Memory B cell (primary cell): Measurements from ENCODE around the gene BORCS5.

ENCODE experiments used
- ATAC-seq: fragments of 150-1000 bp; cut with Tn5 transposase; 2 replicates; pipeline ENCODE4 v1.10.0; 2021; ENCODE audit warnings: low read depth, mild to moderate bottlenecking, moderate library complexity
- DNase-seq, 2 donors: peaks; one replicate each; pipeline ENCODE4 v3.0.0; 2022; ENCODE audit warnings: low spot score in 2 of 2
- H3K27ac Mint-ChIP-seq: one replicate; pipeline ENCODE4 v1.8.0; 2022; ENCODE audit warnings: mild to moderate bottlenecking, moderate library complexity, mixed read lengths
- H3K27me3 Mint-ChIP-seq: one replicate; pipeline ENCODE4 v1.8.0; 2022; ENCODE audit warnings: mixed read lengths
- H3K36me3 Mint-ChIP-seq: one replicate; pipeline ENCODE4 v1.8.0; 2022; ENCODE audit warnings: mild to moderate bottlenecking, mixed read lengths
- H3K4me1 Mint-ChIP-seq: one replicate; pipeline ENCODE4 v1.8.0; 2022; ENCODE audit warnings: mixed read lengths
- H3K4me3 Mint-ChIP-seq: one replicate; pipeline ENCODE4 v1.8.0; 2022; ENCODE audit warnings: mild to moderate bottlenecking, moderate library complexity, mixed read lengths
- H3K9me3 Mint-ChIP-seq: one replicate; pipeline ENCODE4 v1.8.0; 2022; ENCODE audit warnings: mixed read lengths

BORCS5 gene

DNA sequence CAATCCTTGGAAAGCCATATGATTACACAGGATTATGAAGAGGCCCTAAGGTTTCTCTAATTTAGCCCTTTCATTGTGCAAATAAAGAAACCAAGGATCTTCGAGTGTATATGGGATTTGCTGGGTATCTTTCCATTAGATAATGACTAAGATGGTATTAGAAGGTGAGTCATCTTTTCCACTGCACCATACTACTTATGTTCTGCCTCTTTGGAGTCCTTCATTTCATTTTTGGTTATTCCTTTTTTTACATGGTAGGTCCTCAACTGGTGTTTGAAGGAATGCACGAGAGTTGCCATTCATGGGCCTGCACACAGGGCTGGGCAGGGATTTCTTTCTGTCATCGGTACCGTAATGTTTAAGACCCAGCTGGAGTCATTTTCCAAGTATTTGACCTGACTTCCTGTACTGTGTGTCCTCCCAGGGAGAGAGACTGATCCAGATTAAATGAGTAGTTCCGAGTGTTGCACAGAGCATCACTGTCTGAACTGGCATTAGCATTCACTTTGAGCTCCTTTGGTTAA lies 85.7 kb downstream of the BORCS5 start:
- H3K9me3 Mint-ChIP-seq: no peaks in the 10 kb centered on the region
- ATAC-seq: no peak
- no peaks in the 10 kb centered on the region for H3K27me3 Mint-ChIP-seq
- no peak overlapping the region for H3K4me3 Mint-ChIP-seq
- H3K27ac Mint-ChIP-seq: no peak overlapping the region
- peaks cover 13% of the 10 kb centered on the region for H3K36me3 Mint-ChIP-seq
- peaks cover 6% of the 10 kb centered on the region for H3K4me1 Mint-ChIP-seq
- DNase-seq: no peak

DNA sequence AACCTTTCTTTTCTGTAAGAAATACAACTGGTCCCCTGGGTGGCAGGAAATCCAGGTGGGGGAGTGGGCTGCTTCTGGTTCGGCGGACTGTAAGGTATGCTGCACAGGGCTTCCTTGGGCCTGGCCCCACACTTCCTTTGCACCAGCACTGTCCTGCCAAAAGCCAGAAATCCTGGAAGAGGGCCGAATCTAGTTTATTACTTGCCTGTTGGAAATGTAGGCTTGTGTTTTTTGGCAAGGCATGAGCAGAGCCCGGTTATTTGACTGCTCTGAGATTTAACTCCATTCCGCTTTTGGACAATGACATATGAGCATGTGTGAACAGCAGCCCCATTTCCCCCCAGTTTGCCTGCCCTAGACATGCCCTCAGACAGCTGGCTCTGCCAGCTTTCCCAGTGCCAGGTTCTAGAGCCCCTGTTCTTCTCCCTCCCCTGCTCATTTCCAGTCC lies 86.6 kb downstream of the BORCS5 start:
- Mint-ChIP-seq H3K9me3 (no peaks in the 10 kb centered on the region), H3K4me3 (no peak overlapping the region), H3K36me3 (peaks cover 11% of the 10 kb centered on the region), H3K27ac (no peak overlapping the region), H3K27me3 (no peaks in the 10 kb centered on the region), H3K4me1 (peaks cover 6% of the 10 kb centered on the region)
- DNase-seq (no peak), ATAC-seq (no peak)

DNA sequence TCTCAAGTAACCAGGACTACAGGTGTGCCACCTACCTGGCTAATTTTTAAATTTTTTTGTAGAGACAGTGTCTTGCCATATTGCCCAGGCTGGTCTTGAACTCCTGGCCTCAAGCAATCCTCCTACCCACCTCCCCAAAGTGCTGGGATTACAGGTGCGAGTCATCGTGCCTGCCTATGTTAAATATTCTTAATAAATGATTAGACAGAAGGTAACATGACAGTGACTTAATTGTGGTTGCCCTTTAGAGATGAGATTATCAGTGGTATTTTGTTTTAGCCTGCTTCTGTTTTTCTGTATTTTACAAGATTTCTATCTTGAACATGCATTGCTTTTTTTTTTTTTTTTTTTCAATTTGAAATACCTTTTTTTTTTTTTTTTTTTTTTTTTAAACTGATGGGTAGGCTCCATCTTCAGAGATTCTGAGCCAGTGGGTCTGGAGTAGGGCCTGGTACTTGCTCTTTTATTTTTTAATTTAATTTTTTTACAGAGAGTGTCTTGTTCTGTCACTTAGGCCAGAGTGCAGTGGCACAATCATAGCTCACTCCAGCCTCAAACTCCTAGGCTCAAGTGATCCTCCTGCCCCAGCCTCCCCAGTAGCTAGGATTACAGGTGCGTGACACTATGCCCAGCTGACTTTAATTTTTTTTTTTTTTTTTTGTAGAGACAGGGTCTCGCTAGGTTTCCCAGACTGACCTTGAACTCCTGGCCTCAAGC lies 88.4 kb downstream of the BORCS5 start:
- no peak for DNase-seq

DNA sequence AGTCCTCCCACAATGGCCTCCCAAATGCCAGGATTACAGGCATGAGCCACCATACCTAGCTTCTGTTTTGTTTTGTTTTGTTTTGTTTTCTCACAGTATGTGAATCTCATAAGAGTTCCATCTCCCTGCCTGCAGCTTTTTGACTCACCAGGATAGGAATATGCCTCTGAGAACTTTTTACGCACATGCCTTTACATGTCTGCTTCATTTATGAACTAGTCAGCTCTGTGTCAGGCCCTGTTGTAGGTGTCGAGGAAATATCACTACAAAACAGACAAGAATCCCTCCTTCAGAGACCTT lies 89.0 kb downstream of the BORCS5 start:
- ATAC-seq (no peak), DNase-seq (no peak)
- Mint-ChIP-seq H3K27ac (no peak overlapping the region), H3K36me3 (peaks cover 12% of the 10 kb centered on the region), H3K4me3 (no peak overlapping the region), H3K4me1 (peaks cover 4% of the 10 kb centered on the region), H3K9me3 (no peaks in the 10 kb centered on the region), H3K27me3 (no peaks in the 10 kb centered on the region)

More for the DNA sequence above, 88.4 kb downstream of the BORCS5 start:
- no peak overlapping the region for H3K4me3 Mint-ChIP-seq
- H3K27me3 Mint-ChIP-seq: no peaks in the 10 kb centered on the region
- no peak overlapping the region for H3K27ac Mint-ChIP-seq
- ATAC-seq: no peak
- H3K9me3 Mint-ChIP-seq: no peaks in the 10 kb centered on the region
- H3K4me1 Mint-ChIP-seq: peaks cover 6% of the 10 kb centered on the region
- peaks cover 14% of the 10 kb centered on the region for H3K36me3 Mint-ChIP-seq

DNA sequence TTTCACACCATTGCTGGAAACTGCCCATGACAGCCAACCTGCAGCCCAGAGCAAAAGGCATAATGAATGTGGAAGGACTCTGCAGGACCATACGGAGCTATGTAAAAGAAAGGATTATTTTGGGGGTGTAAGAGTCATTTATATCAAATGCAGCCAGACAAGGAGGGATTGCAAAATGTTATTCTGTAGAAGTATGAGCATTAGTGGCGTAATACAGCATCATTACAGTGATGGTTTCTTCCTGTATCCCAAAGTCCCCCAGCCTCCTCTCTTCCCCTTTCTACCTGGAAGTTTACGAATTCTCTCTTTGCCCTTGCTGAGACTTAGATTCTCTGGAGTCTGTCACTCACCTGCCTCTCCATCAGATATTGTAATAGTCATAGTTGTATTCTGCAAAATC lies 89.9 kb downstream of the BORCS5 start:
- ATAC-seq (no peak), DNase-seq (no peak)
- Mint-ChIP-seq H3K4me3 (no peak overlapping the region), H3K27me3 (no peaks in the 10 kb centered on the region), H3K36me3 (peaks cover 13% of the 10 kb centered on the region), H3K27ac (no peak overlapping the region), H3K9me3 (no peaks in the 10 kb centered on the region), H3K4me1 (peaks cover 3% of the 10 kb centered on the region)

DNA sequence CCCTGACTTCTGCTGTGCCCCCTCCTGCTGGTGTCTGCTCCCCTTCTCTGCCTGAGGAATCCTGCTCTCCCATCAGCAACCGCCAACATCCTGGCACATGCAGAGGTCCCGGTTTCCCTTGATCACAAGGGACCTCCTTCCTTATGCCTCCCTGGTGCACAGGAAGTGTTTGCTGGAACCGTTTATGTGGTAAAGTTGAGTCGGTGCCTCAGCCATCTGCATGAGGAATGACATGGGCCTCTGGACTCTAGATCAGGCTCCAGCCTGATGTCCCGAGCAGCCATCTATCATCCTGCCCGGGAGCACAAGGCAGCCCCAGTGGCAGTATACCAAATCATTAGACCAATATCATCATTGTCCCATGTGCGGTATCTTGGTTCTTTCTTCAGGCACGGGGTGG lies 90.4 kb downstream of the BORCS5 start:
- H3K4me3 Mint-ChIP-seq: no peak overlapping the region
- no peak for DNase-seq
- no peak for ATAC-seq
- H3K27ac Mint-ChIP-seq: no peak overlapping the region
- H3K27me3 Mint-ChIP-seq: no peaks in the 10 kb centered on the region
- H3K9me3 Mint-ChIP-seq: no peaks in the 10 kb centered on the region
- peaks cover 3% of the 10 kb centered on the region for H3K4me1 Mint-ChIP-seq
- peaks cover 13% of the 10 kb centered on the region for H3K36me3 Mint-ChIP-seq

DNA sequence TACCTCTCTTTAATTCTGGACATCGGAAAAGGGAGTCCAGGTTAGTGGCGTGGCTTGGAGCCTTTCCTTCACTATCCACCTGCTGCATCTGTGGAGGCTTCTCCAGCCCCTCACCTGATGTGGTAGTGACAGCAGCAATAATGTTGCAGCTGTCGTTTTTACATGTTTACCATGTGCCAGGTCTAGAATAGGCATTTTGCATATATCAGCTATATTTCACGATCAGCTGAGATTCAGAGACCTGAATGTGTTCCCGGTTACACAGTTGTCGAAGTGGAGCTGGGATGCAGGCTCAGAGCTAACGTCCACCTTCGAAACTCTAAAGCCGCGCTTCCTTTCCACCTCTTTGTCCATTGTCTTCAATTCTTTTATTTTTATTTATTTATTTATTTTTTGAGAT lies 91.0 kb downstream of the BORCS5 start:
- ATAC-seq (no peak), DNase-seq (no peak)
- H3K4me3 Mint-ChIP-seq: no peak overlapping the region
- H3K27me3 Mint-ChIP-seq: no peaks in the 10 kb centered on the region
- H3K36me3 Mint-ChIP-seq: peaks cover 13% of the 10 kb centered on the region
- no peak overlapping the region for H3K27ac Mint-ChIP-seq
- H3K9me3 Mint-ChIP-seq: no peaks in the 10 kb centered on the region
- H3K4me1 Mint-ChIP-seq: peaks cover 3% of the 10 kb centered on the region

DNA sequence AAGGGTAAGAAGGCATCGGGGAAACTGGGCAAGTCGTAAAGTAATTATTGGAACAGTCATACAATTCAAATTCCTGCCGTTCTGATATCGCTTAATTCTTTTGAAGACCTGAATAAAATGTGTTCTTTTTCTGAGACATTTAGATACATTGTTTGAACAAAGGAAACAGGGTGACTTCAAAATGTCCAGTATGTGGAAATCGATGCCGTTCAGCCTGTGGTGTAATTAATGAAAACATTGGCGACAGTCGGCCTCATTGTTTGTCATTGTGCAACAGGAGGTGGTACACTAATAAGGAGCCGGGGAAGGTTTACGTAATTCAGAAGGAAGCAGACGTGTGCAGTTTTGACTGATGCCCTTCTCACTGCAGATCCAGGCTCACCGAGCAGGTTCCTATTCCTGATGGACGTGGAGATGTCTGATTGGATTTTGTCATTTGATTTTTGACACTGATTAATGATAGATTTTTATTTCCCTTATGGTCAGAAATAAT lies 92.7 kb downstream of the BORCS5 start:
- Mint-ChIP-seq H3K27me3 (no peaks in the 10 kb centered on the region), H3K9me3 (no peaks in the 10 kb centered on the region), H3K4me1 (peaks cover 3% of the 10 kb centered on the region), H3K4me3 (no peak overlapping the region), H3K36me3 (peaks cover 14% of the 10 kb centered on the region), H3K27ac (no peak overlapping the region)
- DNase-seq (no peak), ATAC-seq (no peak)

DNA sequence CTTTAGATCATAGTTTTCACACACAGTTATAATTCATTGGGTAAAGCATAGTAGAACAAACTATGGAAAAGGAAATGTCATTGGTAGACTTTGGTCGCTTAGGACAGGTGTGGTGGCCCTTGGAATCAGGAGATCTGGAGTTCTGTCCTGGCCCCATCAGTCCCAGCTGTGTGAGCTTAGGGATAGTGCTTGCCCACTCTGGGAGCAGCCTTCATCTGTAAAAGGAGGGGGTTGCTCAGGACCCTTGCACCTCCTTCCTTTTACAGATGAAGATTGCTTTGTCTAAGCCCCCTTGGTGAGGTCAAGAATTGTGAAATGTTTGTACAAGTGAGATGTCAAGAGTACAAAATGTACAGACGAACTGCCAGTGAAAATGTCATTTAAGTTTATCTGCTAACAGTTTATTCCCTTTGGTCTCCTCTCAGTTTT lies 93.2 kb downstream of the BORCS5 start:
- DNase-seq (no peak), ATAC-seq (no peak)
- Mint-ChIP-seq H3K4me1 (peaks cover 3% of the 10 kb centered on the region), H3K4me3 (no peak overlapping the region), H3K27ac (no peak overlapping the region), H3K9me3 (no peaks in the 10 kb centered on the region), H3K36me3 (peaks cover 14% of the 10 kb centered on the region), H3K27me3 (no peaks in the 10 kb centered on the region)

DNA sequence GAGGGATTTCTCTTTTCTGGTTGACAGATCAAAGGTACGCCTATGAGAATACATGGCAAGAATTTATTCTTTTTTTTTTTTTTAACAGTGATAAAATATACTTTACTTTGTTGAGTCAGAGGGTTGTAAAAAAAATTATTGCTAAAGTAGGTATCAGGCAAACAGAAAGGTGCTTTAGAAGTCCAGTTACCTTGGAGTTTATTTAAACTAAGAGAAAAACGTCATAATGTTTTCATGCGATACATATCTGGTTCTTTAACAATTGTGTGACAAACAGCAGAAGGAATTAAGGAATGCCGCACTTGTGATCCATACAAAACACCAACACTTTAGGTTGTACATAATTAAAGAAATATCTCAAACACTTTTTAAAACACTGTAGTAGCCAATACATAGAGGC lies 94.2 kb downstream of the BORCS5 start:
- H3K27ac Mint-ChIP-seq: no peak overlapping the region
- H3K4me1 Mint-ChIP-seq: peaks cover 3% of the 10 kb centered on the region
- no peak overlapping the region for H3K4me3 Mint-ChIP-seq
- peaks cover 14% of the 10 kb centered on the region for H3K36me3 Mint-ChIP-seq
- H3K27me3 Mint-ChIP-seq: no peaks in the 10 kb centered on the region
- no peak for ATAC-seq
- H3K9me3 Mint-ChIP-seq: no peaks in the 10 kb centered on the region
- no peak for DNase-seq

DNA sequence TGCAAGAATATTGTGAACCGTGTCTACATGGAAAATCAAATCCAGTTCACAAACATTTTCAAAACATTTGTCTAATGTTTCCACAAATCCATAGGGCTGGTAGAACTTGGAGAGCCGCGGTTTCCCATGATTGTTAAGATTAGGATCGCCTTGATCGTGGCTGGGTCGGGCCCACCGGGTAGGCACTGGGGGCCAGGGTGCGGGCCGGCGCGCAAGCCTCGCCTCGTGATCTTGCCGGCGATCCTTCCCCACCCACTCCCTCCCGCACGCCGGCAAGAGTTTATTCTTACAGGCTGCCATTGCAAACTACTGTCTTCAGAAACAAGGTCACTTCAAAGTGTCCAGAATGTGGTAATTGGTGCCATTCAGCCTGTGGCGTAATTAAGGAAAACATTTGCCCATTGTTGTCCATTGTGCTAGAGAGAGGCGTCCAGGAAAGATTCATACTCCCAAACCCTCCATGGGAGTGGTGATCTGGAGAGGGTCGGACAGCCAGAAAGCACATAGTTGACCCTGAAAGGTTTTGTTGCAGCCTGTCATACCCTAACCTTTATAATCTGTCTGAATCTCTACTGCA lies 95.5 kb downstream of the BORCS5 start:
- H3K27ac Mint-ChIP-seq: no peak overlapping the region
- no peaks in the 10 kb centered on the region for H3K9me3 Mint-ChIP-seq
- peaks cover 11% of the 10 kb centered on the region for H3K36me3 Mint-ChIP-seq
- H3K4me3 Mint-ChIP-seq: no peak overlapping the region
- no peaks in the 10 kb centered on the region for H3K4me1 Mint-ChIP-seq
- H3K27me3 Mint-ChIP-seq: no peaks in the 10 kb centered on the region
- DNase-seq (no peak), ATAC-seq (no peak)

DNA sequence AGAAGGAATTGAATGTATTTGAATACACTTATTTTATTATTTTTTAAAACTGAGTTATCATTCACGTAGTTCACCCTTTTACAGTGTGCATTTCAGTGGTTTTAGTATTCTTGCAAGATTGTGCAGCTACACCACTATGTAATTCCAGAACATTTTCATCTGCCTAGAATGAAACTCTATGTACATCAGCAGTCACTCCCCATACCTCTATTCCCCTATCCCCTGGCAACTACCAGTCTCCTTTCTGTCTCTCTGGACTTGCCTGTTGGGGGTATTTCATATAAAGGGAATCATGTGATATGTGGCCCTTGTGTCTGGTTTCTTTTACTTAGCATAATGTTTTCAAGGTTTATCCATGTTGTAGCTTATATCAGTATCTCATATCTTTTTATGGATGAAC lies 96.8 kb downstream of the BORCS5 start:
- Mint-ChIP-seq H3K9me3 (no peaks in the 10 kb centered on the region), H3K27me3 (no peaks in the 10 kb centered on the region), H3K36me3 (peaks cover 11% of the 10 kb centered on the region), H3K27ac (no peak overlapping the region), H3K4me1 (no peaks in the 10 kb centered on the region), H3K4me3 (no peak overlapping the region)
- ATAC-seq (no peak), DNase-seq (no peak)

DNA sequence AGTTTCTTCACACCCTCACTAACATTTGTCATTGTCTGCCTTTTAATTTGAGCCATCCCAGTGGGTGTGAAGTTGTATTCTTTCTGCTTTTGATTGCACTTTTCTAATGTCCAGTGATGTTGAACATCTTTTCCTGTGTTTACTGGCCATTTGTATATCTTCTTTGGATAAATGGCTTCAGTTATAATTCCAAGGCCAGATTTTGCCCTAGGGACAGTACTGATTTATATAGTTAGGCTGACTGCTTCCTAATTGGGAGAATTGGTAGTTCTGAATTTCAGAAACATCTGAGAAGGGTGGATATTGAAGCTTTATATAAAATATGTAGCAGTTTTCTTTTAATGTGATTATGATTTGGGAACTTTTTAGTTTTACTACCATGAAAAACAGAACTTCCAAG lies 97.4 kb downstream of the BORCS5 start:
- Mint-ChIP-seq H3K36me3 (peaks cover 10% of the 10 kb centered on the region), H3K27me3 (no peaks in the 10 kb centered on the region), H3K9me3 (no peaks in the 10 kb centered on the region), H3K27ac (no peak overlapping the region), H3K4me3 (no peak overlapping the region), H3K4me1 (no peaks in the 10 kb centered on the region)
- no peak for DNase-seq
- ATAC-seq: no peak

DNA sequence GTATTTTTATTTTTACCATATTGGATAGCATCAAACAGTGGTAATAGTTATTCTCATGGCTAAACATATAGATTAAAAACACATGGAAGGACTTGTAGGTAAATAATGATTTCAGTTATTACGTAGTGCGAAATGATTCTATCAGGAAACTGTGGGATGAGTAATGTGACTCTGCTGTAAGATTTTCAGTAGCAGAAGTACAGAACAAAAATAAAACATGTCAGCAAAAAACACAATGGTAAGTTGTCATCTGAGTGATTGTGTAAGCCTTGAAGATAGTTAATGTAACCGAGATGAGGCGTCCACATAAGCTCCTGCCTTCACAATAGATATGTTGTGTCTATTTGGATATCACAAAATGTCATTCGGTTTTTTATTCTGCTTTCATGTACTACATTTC lies 99.8 kb downstream of the BORCS5 start:
- DNase-seq (no peak), ATAC-seq (no peak)
- peaks cover 3% of the 10 kb centered on the region for H3K4me1 Mint-ChIP-seq
- no peaks in the 10 kb centered on the region for H3K27me3 Mint-ChIP-seq
- no peaks in the 10 kb centered on the region for H3K9me3 Mint-ChIP-seq
- H3K36me3 Mint-ChIP-seq: peaks cover 5% of the 10 kb centered on the region
- no peak overlapping the region for H3K27ac Mint-ChIP-seq
- H3K4me3 Mint-ChIP-seq: no peak overlapping the region
